ENCODE measurements around the gene CDC37.

The CDC37 gene

GRCh38 chr19:10352764-10353671 is 50.3 kb downstream of the CDC37 start:
- no peak for DNase-seq

GRCh38 chr19:10346509-10346908 is 56.8 kb downstream of the CDC37 start:
- DNase-seq, result no peak

GRCh38 chr19:10344780-10345179 is 58.6 kb downstream of the CDC37 start:
- no peak for DNase-seq

GRCh38 chr19:10343495-10343894 is 59.8 kb downstream of the CDC37 start:
- no peak for DNase-seq

Measured in midbrain (tissue), 1 donor.